Body of pancreas (tissue), 4 donors: ENCODE data around the gene ADGRD1. TPM values are rescaled to one million over a fixed set of nuclear protein-coding genes. Genes with fewer than 3 reads are reported as not detected.

Experiments used
- ATAC-seq: fragments of 150-250 bp; one replicate; pipeline ENCODE4 v1.9.1; 2016
- DNase-seq, 4 donors: peaks; one replicate each; pipeline ENCODE4 v3.0.0-alpha.2; 2019
- H3K27ac ChIP-seq, 4 donors: fragments of 200-600 bp; sonication (generic); 1 replicate in 3 of 4; 2 replicates in 1 of 4; pipeline versions ENCODE4 v1.5.1 to v1.6.1; 2016 to 2019; ENCODE audit warnings: mild to moderate bottlenecking in 1 of 4, mixed read lengths in 1 of 4, moderate library complexity in 1 of 4
- H3K27me3 ChIP-seq, 2 donors: fragments of 200-600 bp; sonication (generic); one replicate each; pipeline ENCODE4 v1.6.0; 2016; ENCODE audit warnings: mild to moderate bottlenecking in 1 of 2
- H3K36me3 ChIP-seq, 2 donors: fragments of 200-600 bp; sonication (generic); replicated peaks in 1 of 2; 2 replicates each; pipeline ENCODE4 v1.5.1; 2016; ENCODE audit warnings: low read depth in 2 of 2; ENCODE audit not compliant: insufficient read depth in 1 of 2
- H3K4me1 ChIP-seq: fragments of 200-600 bp; sonication (generic); one replicate; pipeline ENCODE4 v1.6.0; 2016
- H3K4me3 ChIP-seq, 2 donors: fragments of 200-600 bp; sonication (generic); 1 replicate in 1 of 2; 2 replicates in 1 of 2; pipeline ENCODE4 v1.5.1; 2016 to 2019
- H3K9me3 ChIP-seq, 3 donors: fragments of 200-600 bp; sonication (generic); 1 replicate in 2 of 3; 2 replicates in 1 of 3; pipeline ENCODE4 v1.5.1; 2016
- POLR2A ChIP-seq, 3 donors: fragments of 450-650 bp; IDR thresholded peaks; one replicate each; pipeline ENCODE4 v1.6.1; 2016; ENCODE audit warnings: antibody characterized with exemption in 3 of 3, mild to moderate bottlenecking in 2 of 3
- WGBS, 2 donors: methylation state at CpG; one replicate each; pipeline ENCODE4 v1.1.5; 2017; 5-methylcytosine and 5-hydroxymethylcytosine counted together
- intact Hi-C: fragments of 100-400 bp; cut with DNase I; formaldehyde crosslinking; loops from one replicate; pipeline ENCODE4 v1.15.1; 2023
- total RNA-seq, 2 donors: library from RNA; depleted of rRNA; stranded (reverse); fragments of >200 nt; gene quantifications; one replicate each; pipeline ENCODE4 v1.1.0, GENCODE V29; 2016
- TF ChIP-seq, protein P1 (sequence below), 7 experiments: fragments of 450-650 bp in 4 of 7; fragments of 200-600 bp in 3 of 7; sonication (generic) in 3 of 7; IDR thresholded peaks; one replicate each; pipeline ENCODE4 v1.5.1; 2016 to 2019; ENCODE audit warnings: antibody characterized with exemption in 7 of 7

The ADGRD1 gene
- total RNA-seq, 2 donors from 2014 or later: 4.4 to 4.9 TPM

DNA sequence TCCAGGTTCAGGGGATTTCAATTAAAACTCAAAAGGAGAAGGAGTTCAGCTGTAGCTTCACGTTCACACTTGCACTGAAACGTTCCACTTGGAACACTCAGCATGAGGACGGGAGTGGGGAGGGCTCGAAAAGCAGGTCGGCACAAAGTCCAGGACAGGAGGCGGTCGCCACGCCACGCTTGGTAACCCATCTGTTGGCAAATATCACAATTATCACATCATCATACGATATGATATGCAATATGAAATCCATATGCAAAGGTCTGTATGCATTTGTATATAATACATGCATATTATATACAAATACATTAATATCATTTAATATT lies 17.2 kb downstream of the ADGRD1 start:
- no peaks in the 10 kb centered on the region for H3K9me3 ChIP-seq
- no peak overlapping the region for H3K27ac ChIP-seq
- H3K4me3 ChIP-seq: no peak overlapping the region
- no peaks in the 10 kb centered on the region for H3K4me1 ChIP-seq
- H3K27me3 ChIP-seq: no peaks in the 10 kb centered on the region
- intact Hi-C loops: no loop called here
- DNase-seq (peak in 1 of 4 donors; percentile 5), ATAC-seq (no peak)
- TF ChIP-seq POLR2A (IDR thresholded peaks at IDR 0.05): no peak
- TF ChIP-seq, protein P1, sequence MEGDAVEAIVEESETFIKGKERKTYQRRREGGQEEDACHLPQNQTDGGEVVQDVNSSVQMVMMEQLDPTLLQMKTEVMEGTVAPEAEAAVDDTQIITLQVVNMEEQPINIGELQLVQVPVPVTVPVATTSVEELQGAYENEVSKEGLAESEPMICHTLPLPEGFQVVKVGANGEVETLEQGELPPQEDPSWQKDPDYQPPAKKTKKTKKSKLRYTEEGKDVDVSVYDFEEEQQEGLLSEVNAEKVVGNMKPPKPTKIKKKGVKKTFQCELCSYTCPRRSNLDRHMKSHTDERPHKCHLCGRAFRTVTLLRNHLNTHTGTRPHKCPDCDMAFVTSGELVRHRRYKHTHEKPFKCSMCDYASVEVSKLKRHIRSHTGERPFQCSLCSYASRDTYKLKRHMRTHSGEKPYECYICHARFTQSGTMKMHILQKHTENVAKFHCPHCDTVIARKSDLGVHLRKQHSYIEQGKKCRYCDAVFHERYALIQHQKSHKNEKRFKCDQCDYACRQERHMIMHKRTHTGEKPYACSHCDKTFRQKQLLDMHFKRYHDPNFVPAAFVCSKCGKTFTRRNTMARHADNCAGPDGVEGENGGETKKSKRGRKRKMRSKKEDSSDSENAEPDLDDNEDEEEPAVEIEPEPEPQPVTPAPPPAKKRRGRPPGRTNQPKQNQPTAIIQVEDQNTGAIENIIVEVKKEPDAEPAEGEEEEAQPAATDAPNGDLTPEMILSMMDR (IDR thresholded peaks at IDR 0.05): no peak
- H3K36me3 ChIP-seq: no peaks in the 10 kb centered on the region
- WGBS, 2 donors: 91% methylated on average over 10 of the region's 10 CpGs

DNA sequence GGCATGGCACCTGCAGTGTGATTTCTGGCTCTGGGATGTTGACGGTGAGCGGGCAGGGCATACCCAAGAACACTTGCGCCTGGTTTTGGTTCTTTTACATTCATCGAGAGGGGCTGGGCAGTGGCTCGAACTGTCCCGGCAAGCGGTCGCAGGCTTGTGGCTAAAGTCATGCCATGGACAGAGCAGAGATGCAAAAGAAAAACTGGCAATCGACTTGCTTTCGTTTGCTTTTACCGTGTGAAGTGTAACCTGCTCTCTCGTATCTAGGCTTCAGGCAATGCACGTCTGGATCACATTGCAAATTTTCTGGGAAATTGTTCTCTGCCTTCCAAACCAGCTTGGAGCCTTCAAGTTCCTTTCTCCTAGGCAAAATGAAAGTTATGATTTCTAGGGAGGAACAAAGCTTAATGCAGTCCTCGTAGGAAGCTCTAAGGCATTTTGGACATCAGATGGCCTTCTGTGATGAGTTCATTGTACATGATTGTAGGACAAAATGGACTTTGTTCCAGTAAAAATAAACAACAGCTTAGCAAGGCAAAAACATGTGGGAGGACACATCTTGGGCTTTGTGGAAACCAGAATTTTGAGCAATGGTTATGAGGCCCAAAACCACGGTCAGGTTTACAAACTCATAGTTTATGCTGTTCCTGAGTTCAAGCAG lies 18.3 kb downstream of the ADGRD1 start:
- H3K4me1 ChIP-seq: no peaks in the 10 kb centered on the region
- H3K36me3 ChIP-seq: no peaks in the 10 kb centered on the region
- intact Hi-C loops: no loop called here
- DNase-seq (no peak), ATAC-seq (no peak)
- 76 to 79% methylated on average over 15 of the region's 15 CpGs for WGBS, 2 donors
- H3K27ac ChIP-seq: no peak overlapping the region
- no peaks in the 10 kb centered on the region for H3K9me3 ChIP-seq
- TF ChIP-seq, protein P1 (IDR thresholded peaks at IDR 0.05): no peak
- TF ChIP-seq POLR2A (IDR thresholded peaks at IDR 0.05): no peak
- no peaks in the 10 kb centered on the region for H3K27me3 ChIP-seq
- no peak overlapping the region for H3K4me3 ChIP-seq

DNA sequence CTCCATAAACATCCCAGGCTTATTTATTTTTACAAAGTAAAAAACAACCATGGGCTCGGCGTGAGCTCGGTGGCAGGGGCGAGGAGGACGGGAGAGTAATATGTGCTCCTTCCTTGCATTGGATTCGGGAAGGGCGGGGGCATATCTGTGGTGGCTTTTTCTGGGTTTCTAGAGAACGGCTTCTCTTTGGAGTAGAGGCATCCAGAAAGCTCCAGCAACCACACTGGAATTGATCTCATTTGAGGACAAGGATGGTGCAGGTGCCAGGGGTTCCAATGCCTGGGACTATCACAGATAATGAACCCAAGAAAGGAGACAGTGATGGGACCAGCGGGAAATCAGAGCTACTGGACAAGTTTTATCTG lies 18.9 kb downstream of the ADGRD1 start:
- 88 to 91% methylated on average over 9 of the region's 9 CpGs for WGBS, 2 donors
- intact Hi-C loops: no loop called here
- Histone ChIP-seq H3K9me3 (no peaks in the 10 kb centered on the region), H3K27ac (no peak overlapping the region), H3K36me3 (no peaks in the 10 kb centered on the region), H3K4me1 (no peaks in the 10 kb centered on the region), H3K27me3 (no peaks in the 10 kb centered on the region), H3K4me3 (no peak overlapping the region)
- DNase-seq (no peak), ATAC-seq (no peak)
- TF ChIP-seq, protein P1 (IDR thresholded peaks at IDR 0.05): no peak
- TF ChIP-seq POLR2A (IDR thresholded peaks at IDR 0.05): no peak

DNA sequence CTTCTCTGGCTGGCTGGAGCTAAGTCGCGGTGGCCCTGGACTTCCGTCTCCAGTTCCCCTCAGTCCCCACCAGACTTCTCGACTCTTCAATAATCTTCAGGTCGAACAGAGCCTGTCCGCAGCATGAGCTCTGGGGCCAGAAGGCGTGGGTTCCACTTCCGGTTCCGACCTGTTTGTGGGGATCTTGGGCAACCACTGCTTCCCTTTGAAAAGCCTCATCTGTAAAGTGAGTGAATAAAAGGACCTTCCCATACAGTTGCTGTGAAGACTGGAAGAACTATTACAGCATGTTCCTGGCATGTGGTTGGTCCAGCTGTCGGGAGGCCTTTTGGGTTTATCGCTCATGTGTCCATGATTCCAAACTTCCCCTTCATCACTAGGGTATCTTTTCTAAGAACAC lies 19.4 kb downstream of the ADGRD1 start:
- Histone ChIP-seq H3K36me3 (no peaks in the 10 kb centered on the region), H3K27me3 (no peaks in the 10 kb centered on the region), H3K4me3 (no peak overlapping the region), H3K4me1 (no peaks in the 10 kb centered on the region), H3K27ac (no peak overlapping the region), H3K9me3 (no peaks in the 10 kb centered on the region)
- 78 to 98% methylated on average over 11 of the region's 11 CpGs for WGBS, 2 donors
- TF ChIP-seq, protein P1 (IDR thresholded peaks at IDR 0.05): no peak
- TF ChIP-seq POLR2A (IDR thresholded peaks at IDR 0.05): no peak
- DNase-seq: no peak
- no peak for ATAC-seq
- intact Hi-C loops: no loop called here

DNA sequence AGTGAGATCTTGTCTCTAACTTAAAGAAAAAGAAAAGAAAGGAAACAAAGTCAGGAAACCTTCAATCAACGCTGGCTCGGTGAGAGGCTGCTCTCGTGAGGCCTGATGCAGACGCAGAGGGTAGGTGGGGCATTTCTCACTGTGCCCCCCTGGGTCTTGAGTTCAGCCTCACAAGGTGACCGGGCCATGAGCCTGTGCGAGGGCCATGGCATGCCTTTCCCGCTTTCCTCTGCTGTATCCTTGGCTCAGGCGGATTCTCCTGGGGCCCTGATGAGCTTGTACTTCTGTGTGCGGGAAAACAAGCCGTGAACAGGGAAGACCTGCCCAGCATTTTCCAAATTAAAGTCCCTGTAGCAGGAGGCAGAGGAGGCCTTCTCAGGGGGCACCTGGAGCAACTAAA lies 20.2 kb downstream of the ADGRD1 start:
- TF ChIP-seq, protein P1 (IDR thresholded peaks at IDR 0.05): no peak
- TF ChIP-seq POLR2A (IDR thresholded peaks at IDR 0.05): no peak
- H3K36me3 ChIP-seq: no peaks in the 10 kb centered on the region
- H3K27me3 ChIP-seq: no peaks in the 10 kb centered on the region
- no peaks in the 10 kb centered on the region for H3K9me3 ChIP-seq
- DNase-seq (no peak), ATAC-seq (no peak)
- intact Hi-C loops: no loop called here
- 89% methylated on average over 10 of the region's 10 CpGs for WGBS, 2 donors
- no peak overlapping the region for H3K4me3 ChIP-seq
- H3K4me1 ChIP-seq: no peaks in the 10 kb centered on the region
- H3K27ac ChIP-seq: no peak overlapping the region
